GM10266 (cell line): Measurements from ENCODE around the gene CD302.
"Not testable (repeated sequence)": the region's sequence is repeated elsewhere in the genome, so short reads cannot be mapped to it uniquely, and the experiment has no call there.

Experiments
- DNase-seq: peaks from one replicate; pipeline ENCODE4 v3.0.0; 2012; ENCODE audit errors: extremely low spot score
- CTCF ChIP-seq: IDR thresholded peaks from 2 replicates; pipeline ENCODE4 v1.5.1; 2012; ENCODE audit warnings: mild to moderate bottlenecking, low read depth; ENCODE audit not compliant: control insufficient read depth, insufficient read depth; ENCODE audit errors: missing control alignments

Gene CD302

GRCh38 chr2:159792599-159792998, 5.4 kb downstream of the CD302 start:
- TF ChIP-seq CTCF: no peak
- DNase-seq: no peak

GRCh38 chr2:159792036-159792435, 6.0 kb downstream of the CD302 start:
- no peak for TF ChIP-seq CTCF
- no peak for DNase-seq

GRCh38 chr2:159790323-159790722, 7.7 kb downstream of the CD302 start:
- DNase-seq: no peak
- no peak for TF ChIP-seq CTCF

GRCh38 chr2:159788253-159788652, 9.8 kb downstream of the CD302 start:
- DNase-seq: no peak
- no peak for TF ChIP-seq CTCF

GRCh38 chr2:159787647-159788046, 10.4 kb downstream of the CD302 start:
- not testable (repeated sequence) for DNase-seq

GRCh38 chr2:159786938-159787337, 11.1 kb downstream of the CD302 start:
- no peak for DNase-seq
- no peak for TF ChIP-seq CTCF

GRCh38 chr2:159785195-159785594, 12.8 kb downstream of the CD302 start:
- DNase-seq: no peak
- TF ChIP-seq CTCF: no peak

- not testable (repeated sequence) for DNase-seq
Measured at GRCh38 chr2:159784744-159785143, 13.3 kb downstream of the CD302 start.
